Type B pancreatic cell (in vitro differentiated cells): ENCODE results near the gene CASZ1. TPM values are rescaled to one million over a fixed set of nuclear protein-coding genes. Genes with fewer than 3 reads are reported as not detected.
A peak's percentile ranks its signal among the peaks of the same experiment; 100 is the strongest.

Experiments
- DNase-seq: peaks from one replicate; pipeline ENCODE4 v3.0.0; 2021; ENCODE audit warnings: mixed read lengths; ENCODE audit not compliant: unreplicated experiment; ENCODE audit errors: extremely low spot score
- H3K27ac Mint-ChIP-seq: 2 replicates; pipeline ENCODE4 v1.8.0; 2021; ENCODE audit warnings: mild to moderate bottlenecking, mixed read lengths
- H3K27me3 Mint-ChIP-seq: 2 replicates; pipeline ENCODE4 v1.8.0; 2021; ENCODE audit warnings: mixed read lengths
- H3K36me3 Mint-ChIP-seq: 2 replicates; pipeline ENCODE4 v1.8.0; 2021; ENCODE audit warnings: mixed read lengths
- H3K4me1 Mint-ChIP-seq: one replicate; pipeline ENCODE4 v1.8.0; 2021; ENCODE audit warnings: mixed read lengths; ENCODE audit not compliant: unreplicated experiment
- H3K4me3 Mint-ChIP-seq: 2 replicates; pipeline ENCODE4 v1.8.0; 2021; ENCODE audit warnings: mild to moderate bottlenecking, mixed read lengths
- H3K9me3 Mint-ChIP-seq: 2 replicates; pipeline ENCODE4 v1.8.0; 2021; ENCODE audit warnings: mixed read lengths
- total RNA-seq: library from RNA; stranded (reverse); gene quantifications from 2 replicates; pipeline ENCODE4 v1.2.1, GENCODE V29; 2021; ENCODE audit warnings: low replicate concordance
- TF ChIP-seq, protein P1 (sequence below): fragments of 200-600 bp; sonication (generic); conservative IDR thresholded peaks from 2 replicates; pipeline ENCODE4 v1.5.0; 2021; ENCODE audit warnings: antibody characterized with exemption, mild to moderate bottlenecking

Gene CASZ1
- total RNA-seq, 1 donor from 2014 or later: 15.7 TPM

DNA sequence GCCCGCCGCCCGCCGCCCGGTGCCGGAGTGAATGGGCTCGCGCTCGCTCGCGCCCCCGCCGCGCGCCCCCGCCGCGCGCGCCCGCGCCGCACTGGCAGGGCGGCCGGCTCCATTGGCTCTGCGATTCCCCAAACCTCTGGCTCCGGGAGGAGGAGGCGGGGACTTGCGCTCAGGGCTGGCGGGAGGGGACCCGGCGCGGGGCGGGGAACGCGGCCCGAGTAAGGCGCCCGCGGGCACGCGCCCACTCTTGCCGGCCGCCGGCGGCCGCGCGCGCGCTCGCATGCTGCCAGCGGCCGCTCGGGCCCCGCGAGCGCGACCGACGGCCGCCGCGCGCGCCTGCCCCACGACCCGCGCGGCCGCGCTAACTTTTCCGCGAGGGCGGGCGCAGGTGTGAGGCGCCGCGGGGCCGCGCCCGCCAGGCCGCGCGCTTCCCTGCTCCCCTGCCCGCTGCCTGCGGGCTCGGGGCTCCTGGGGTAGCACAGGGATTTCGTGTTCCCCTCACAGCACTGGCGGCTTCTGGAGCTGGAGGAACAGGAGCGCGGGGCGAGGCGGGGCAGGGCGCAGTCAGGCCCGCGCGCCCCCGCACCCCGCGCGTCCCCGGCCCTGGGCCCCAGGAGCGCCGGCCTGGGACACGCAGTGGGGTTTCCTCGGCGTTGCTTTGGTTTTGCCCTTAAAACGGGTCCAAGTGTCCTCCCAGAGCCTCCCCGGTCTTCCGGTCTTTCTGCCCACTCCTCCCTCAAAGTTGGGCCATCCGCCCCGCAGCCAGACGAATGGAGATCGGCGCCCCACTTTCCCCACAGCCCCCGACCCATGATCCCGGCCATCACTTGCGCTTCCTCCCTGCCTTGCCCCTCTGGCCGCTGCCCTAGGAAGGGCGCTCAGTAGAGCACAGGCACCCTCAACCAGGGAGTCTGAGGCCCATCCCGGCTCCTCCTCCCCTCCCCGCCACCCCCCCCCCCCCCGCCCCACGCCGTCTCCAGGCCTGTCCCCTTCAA is 101.5 kb downstream of the CASZ1 start:
- Mint-ChIP-seq H3K4me1 (peaks cover 19% of the 10 kb centered on the region), H3K36me3 (no peaks in the 10 kb centered on the region), H3K27me3 (peaks cover 51% of the 10 kb centered on the region), H3K4me3 (peak overlapping the region; percentile 88), H3K9me3 (no peaks in the 10 kb centered on the region), H3K27ac (peak overlapping the region; percentile 77)
- peak; percentile 85 for DNase-seq
- TF ChIP-seq, protein P1, sequence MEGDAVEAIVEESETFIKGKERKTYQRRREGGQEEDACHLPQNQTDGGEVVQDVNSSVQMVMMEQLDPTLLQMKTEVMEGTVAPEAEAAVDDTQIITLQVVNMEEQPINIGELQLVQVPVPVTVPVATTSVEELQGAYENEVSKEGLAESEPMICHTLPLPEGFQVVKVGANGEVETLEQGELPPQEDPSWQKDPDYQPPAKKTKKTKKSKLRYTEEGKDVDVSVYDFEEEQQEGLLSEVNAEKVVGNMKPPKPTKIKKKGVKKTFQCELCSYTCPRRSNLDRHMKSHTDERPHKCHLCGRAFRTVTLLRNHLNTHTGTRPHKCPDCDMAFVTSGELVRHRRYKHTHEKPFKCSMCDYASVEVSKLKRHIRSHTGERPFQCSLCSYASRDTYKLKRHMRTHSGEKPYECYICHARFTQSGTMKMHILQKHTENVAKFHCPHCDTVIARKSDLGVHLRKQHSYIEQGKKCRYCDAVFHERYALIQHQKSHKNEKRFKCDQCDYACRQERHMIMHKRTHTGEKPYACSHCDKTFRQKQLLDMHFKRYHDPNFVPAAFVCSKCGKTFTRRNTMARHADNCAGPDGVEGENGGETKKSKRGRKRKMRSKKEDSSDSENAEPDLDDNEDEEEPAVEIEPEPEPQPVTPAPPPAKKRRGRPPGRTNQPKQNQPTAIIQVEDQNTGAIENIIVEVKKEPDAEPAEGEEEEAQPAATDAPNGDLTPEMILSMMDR: no peak

DNA sequence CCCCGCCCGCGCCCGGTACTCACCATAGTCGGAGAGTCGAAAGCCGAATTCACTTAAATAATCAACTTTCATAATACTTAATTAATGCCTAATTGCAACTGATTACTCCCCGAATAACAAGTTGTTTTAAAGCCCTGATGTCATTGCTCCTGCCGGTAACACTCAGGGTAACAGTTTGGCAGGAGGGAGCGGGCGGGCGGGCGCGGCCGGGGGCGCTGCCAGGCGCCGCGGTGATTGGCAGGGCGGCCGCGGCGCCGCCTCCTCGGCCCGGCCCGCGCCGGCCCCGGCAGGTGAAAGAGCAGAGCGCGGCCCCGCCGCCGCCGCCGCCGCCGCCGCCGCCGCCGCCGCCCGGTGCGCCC is 102.2 kb downstream of the CASZ1 start:
- peak overlapping the region; percentile 84 for H3K4me3 Mint-ChIP-seq
- peaks cover 16% of the 10 kb centered on the region for H3K4me1 Mint-ChIP-seq
- H3K36me3 Mint-ChIP-seq: no peaks in the 10 kb centered on the region
- H3K27ac Mint-ChIP-seq: peak overlapping the region; percentile 80
- H3K9me3 Mint-ChIP-seq: no peaks in the 10 kb centered on the region
- TF ChIP-seq, protein P1: no peak
- peaks cover 44% of the 10 kb centered on the region for H3K27me3 Mint-ChIP-seq
- DNase-seq: no peak

DNA sequence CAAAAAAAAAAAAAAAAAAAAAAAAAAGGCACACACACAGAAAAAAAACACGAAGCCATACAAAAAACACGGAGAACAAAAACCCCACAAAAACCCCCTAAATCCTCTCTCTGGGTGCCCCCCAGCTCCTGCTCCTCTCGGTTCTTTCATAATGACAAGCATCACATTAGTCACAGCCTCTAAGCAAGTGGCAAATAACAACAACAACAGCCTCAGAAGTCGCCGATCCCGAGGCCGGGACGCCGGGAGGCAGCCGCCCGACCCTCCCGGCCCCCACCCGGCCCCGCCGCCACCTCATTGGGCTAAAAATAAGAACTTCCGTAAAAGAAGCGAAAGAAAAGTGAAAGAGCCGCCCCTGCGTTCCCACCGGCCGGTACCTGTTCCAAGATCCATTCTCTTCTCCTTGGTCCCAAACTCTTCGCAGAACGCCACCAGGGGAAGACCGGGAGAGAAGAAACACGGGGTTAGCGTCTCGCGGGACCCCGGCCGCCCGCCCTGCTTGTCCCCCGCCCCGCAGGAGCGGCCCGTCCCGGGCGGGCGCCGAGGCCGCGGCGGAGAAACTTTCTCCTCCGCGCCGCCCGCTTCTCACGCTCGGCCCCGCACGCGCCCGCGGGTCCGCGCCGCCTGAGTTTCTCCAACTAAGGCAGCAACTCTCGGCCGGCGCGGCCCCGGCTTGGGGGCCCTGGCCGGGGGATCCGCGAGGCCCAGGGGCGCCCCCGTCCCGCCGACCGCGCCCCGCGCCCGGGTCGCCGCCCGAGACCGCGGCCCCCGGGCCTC is 102.8 kb downstream of the CASZ1 start:
- H3K27me3 Mint-ChIP-seq: peaks cover 44% of the 10 kb centered on the region
- H3K36me3 Mint-ChIP-seq: no peaks in the 10 kb centered on the region
- peaks cover 16% of the 10 kb centered on the region for H3K4me1 Mint-ChIP-seq
- peak overlapping the region; percentile 84 for H3K27ac Mint-ChIP-seq
- TF ChIP-seq, protein P1: no peak
- peak overlapping the region; percentile 90 for H3K4me3 Mint-ChIP-seq
- no peaks in the 10 kb centered on the region for H3K9me3 Mint-ChIP-seq
- DNase-seq: no peak

DNA sequence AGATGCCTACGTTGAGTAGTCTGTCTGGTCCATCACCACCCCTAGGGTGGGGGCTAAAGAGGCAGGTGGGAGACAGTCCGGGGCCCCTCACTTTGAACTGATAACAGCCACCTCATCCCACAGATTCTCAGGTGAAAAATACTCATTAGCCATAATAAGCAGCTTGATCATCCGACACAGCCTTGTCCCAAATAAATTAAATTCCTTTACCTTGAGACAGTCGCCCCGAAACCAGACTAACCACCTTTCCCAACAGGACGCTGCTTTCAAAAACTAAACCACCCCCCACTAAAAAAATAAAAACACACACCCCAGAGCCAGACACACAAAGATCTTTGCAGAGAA is 103.3 kb downstream of the CASZ1 start:
- H3K27me3 Mint-ChIP-seq: peaks cover 41% of the 10 kb centered on the region
- no peak for DNase-seq
- peak overlapping the region; percentile 84 for H3K27ac Mint-ChIP-seq
- H3K36me3 Mint-ChIP-seq: no peaks in the 10 kb centered on the region
- no peaks in the 10 kb centered on the region for H3K9me3 Mint-ChIP-seq
- TF ChIP-seq, protein P1: no peak
- H3K4me3 Mint-ChIP-seq: peak overlapping the region; percentile 90
- peaks cover 16% of the 10 kb centered on the region for H3K4me1 Mint-ChIP-seq

DNA sequence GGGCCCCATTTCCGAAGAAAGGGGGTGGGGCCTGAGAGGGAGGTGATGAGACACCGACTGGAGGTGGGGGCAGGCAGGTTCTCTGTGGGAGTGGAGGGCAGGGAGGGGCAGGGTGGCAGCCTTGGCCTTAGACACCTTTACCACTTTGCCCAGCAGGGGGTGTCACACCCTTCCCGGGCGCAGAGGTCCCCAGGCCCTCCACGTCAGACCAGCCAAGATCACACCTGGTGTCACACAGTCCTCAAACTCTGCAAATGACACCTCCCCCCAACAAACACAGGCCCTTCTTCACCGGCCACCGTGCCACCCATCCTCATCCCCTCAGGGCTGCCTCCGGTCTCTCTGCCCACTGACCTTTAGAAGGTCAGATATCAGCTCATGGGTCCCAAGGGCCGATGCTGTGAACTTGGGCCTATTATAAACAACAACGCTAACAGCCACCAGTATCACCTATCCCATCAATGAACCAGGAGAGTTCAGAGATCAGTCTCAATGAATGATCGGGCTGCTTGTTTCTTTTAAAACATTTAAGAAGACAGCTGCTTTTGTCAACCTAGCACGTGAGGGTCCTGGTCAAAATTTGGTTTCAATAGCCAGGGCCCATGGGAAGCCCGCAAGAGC is 103.9 kb downstream of the CASZ1 start:
- Mint-ChIP-seq H3K27ac (peak overlapping the region; percentile 84), H3K27me3 (peaks cover 40% of the 10 kb centered on the region), H3K4me3 (peak overlapping the region; percentile 90), H3K9me3 (no peaks in the 10 kb centered on the region), H3K36me3 (no peaks in the 10 kb centered on the region), H3K4me1 (peaks cover 22% of the 10 kb centered on the region)
- TF ChIP-seq, protein P1: peak; percentile 60
- no peak for DNase-seq
